ENCODE results near the gene PLN. TPM values are rescaled to one million over a fixed set of nuclear protein-coding genes. Genes with fewer than 3 reads are reported as not detected.

Gene PLN
- total RNA-seq: 1 to 10 TPM; 2.9 to 5.7 (median 4.6) TPM

DNA sequence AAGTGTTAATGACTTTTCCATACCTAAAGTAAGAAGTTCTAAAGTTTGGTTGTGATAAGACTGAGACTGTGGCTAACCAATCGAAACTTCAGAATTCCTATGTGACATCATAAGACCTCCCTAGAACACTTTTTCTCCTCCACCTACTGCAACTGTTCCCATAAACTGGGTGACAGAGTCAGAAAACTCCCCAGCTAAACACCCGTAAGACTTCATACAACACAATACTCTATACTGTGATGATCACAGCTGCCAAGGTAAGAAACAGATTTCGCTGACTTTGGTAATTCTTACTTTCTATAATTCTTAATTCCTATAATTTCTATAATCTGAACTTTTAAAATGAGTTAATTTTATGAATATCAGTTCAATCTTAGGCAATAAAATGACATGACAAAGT is at the start of gene PLN:
TSS of gene PLN (plus strand) at position 161 of the 400 bp plus-strand sequence. CDS start 10,626 bp downstream, outside the sequence.
- no peak for TF ChIP-seq POLR2AphosphoS5 (IDR thresholded peaks at IDR 0.05)
- TF ChIP-seq, protein P1, sequence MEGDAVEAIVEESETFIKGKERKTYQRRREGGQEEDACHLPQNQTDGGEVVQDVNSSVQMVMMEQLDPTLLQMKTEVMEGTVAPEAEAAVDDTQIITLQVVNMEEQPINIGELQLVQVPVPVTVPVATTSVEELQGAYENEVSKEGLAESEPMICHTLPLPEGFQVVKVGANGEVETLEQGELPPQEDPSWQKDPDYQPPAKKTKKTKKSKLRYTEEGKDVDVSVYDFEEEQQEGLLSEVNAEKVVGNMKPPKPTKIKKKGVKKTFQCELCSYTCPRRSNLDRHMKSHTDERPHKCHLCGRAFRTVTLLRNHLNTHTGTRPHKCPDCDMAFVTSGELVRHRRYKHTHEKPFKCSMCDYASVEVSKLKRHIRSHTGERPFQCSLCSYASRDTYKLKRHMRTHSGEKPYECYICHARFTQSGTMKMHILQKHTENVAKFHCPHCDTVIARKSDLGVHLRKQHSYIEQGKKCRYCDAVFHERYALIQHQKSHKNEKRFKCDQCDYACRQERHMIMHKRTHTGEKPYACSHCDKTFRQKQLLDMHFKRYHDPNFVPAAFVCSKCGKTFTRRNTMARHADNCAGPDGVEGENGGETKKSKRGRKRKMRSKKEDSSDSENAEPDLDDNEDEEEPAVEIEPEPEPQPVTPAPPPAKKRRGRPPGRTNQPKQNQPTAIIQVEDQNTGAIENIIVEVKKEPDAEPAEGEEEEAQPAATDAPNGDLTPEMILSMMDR (IDR thresholded peaks at IDR 0.05): no peak
- DNase-seq (ENCODE audit: low spot score in 2 of 2): no peak
- no peak within 1 kb of the TSS for H3K4me3 ChIP-seq
- no peaks in the 10 kb centered on the region for H3K36me3 ChIP-seq
- intact Hi-C loops (cut with DNase I; ENCODE audit: low total_unique reads): no loop called here
- no peak within 1 kb of the TSS for H3K27ac ChIP-seq
- no peaks in the 10 kb centered on the region for H3K4me1 ChIP-seq
- no peaks in the 10 kb centered on the region for H3K9me3 ChIP-seq
- H3K27me3 ChIP-seq: no peaks in the 10 kb centered on the region

DNA sequence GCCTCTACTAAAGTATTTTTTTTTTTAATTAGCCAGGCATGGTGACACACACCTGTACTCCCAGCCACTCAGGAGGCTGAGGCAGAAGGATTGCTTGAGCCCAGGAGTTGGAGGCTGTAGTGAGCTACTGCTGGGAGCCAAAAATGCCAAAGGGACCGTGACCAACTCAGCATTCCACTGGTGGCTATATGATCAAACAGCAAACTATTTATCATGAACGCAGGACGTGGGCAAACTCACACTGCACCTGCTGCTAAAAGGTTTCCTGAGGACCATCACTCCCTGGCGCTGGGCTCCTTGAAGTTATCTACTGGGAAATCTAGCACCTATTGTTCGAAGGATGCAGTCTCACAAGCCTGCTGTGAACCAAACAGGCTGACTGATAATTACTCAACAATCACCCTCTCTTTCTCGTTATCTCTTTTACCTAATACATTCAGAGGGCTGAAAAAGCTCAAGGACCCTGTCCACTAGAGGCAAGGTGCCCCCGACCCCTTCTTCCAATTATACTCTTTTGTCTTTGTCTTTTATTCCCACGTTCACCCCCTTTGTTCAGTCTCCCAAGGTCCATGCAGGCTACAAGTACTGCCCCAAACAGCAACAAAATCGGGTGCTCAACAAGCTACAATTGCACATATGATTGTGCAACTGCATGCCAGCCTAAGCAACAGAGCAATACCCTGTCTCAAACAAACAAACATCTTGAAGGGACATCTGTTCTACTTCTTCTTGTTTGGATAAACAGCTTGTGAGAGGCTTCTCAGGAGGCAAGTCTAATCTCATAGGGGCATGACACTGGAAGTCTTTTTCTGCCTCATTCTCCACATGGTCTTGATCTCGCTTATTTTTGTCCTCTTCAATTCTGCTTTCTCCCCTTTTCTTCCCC is 47.7 kb upstream of the PLN start:
- no peaks in the 10 kb centered on the region for H3K27me3 ChIP-seq
- H3K4me1 ChIP-seq: no peaks in the 10 kb centered on the region
- no peaks in the 10 kb centered on the region for H3K9me3 ChIP-seq
- DNase-seq (ENCODE audit: low spot score in 2 of 2): no peak
- H3K4me3 ChIP-seq: no peak overlapping the region
- TF ChIP-seq, protein P1 (IDR thresholded peaks at IDR 0.05): no peak
- no peak for TF ChIP-seq POLR2A (IDR thresholded peaks at IDR 0.05)
- no peak for TF ChIP-seq POLR2AphosphoS5 (IDR thresholded peaks at IDR 0.05)
- intact Hi-C loops (cut with DNase I; ENCODE audit: low total_unique reads): no loop called here
- H3K36me3 ChIP-seq: no peaks in the 10 kb centered on the region
- no peak overlapping the region for H3K27ac ChIP-seq

DNA sequence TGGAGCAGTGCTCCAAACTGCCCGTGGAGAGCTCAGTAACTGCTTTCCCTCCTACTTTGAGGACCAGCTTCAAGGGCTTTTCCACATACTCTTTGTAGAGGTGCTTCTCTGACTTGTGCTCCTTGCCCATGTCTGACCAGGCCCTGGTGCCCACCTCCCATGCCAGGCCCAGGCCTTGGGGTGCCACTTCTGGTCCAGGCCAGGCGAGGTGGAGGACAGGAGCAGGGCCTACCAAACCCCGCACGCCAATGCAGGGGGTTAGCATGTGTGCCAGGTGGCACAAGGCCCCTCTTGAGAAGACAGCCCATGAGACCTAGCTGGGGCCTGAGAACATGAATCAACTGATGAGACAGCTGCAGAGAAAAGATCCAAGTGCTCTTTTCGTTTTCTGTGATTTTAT is 47.0 kb upstream of the PLN start:
- intact Hi-C loops (cut with DNase I; ENCODE audit: low total_unique reads): no loop called here
- TF ChIP-seq, protein P1 (IDR thresholded peaks at IDR 0.05): no peak
- no peak for TF ChIP-seq POLR2A (IDR thresholded peaks at IDR 0.05)
- no peak for TF ChIP-seq POLR2AphosphoS5 (IDR thresholded peaks at IDR 0.05)
- no peak overlapping the region for H3K27ac ChIP-seq

DNA sequence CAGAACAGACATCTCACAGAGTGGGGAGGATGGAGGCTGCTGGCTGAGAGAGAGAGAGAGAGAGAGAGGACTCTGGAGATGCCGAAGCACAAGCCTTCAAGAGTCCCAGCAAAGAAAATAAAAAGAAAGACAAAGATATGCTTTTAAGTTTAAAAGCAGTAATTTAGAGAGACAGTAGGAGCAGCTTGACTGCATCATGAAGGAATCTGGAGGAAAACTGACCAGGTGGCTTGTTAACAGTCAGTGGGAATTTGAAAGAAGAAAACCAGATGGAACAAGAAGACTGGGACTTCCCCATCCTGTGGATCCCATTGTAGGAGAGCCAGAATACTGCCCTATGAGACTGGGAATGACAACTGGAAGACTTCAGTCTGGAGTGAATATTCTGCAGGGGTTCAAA is 46.3 kb upstream of the PLN start:
- intact Hi-C loops (cut with DNase I; ENCODE audit: low total_unique reads): no loop called here
- Histone ChIP-seq H3K36me3 (no peaks in the 10 kb centered on the region), H3K4me1 (no peaks in the 10 kb centered on the region), H3K9me3 (no peaks in the 10 kb centered on the region), H3K4me3 (no peak overlapping the region), H3K27ac (no peak overlapping the region), H3K27me3 (no peaks in the 10 kb centered on the region)
- TF ChIP-seq POLR2A (IDR thresholded peaks at IDR 0.05): no peak
- TF ChIP-seq, protein P1 (IDR thresholded peaks at IDR 0.05): no peak
- no peak for TF ChIP-seq POLR2AphosphoS5 (IDR thresholded peaks at IDR 0.05)
- no peak for DNase-seq (ENCODE audit: low spot score in 2 of 2)

More for the DNA sequence above, 47.0 kb upstream of the PLN start:
- no peaks in the 10 kb centered on the region for H3K36me3 ChIP-seq
- H3K27me3 ChIP-seq: no peaks in the 10 kb centered on the region
- DNase-seq (ENCODE audit: low spot score in 2 of 2): no peak
- H3K4me1 ChIP-seq: no peaks in the 10 kb centered on the region
- H3K9me3 ChIP-seq: no peaks in the 10 kb centered on the region
- H3K4me3 ChIP-seq: no peak overlapping the region

DNA sequence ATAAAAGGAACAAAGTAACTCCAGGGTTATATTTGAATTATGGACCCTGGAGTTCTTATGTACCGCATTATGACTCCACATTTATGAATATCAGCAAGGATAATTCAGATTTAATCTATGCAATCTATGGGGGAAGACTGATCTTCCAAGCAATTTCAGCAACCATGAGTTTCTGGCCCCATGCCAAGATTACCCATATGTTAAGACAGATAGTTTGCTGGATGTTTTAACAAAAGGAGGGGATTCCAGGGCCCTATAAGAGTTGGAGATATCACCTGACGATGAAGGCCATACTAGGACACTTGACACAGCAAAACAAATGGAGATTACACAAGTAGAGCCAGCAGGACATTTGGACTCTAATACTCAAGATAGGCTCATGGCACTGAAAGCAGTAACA is 45.9 kb upstream of the PLN start:
- Histone ChIP-seq H3K9me3 (no peaks in the 10 kb centered on the region), H3K27ac (no peak overlapping the region), H3K36me3 (no peaks in the 10 kb centered on the region), H3K4me1 (no peaks in the 10 kb centered on the region), H3K27me3 (no peaks in the 10 kb centered on the region), H3K4me3 (no peak overlapping the region)
- TF ChIP-seq POLR2AphosphoS5 (IDR thresholded peaks at IDR 0.05) (no peak), POLR2A (IDR thresholded peaks at IDR 0.05) (no peak)
- TF ChIP-seq, protein P1 (IDR thresholded peaks at IDR 0.05): no peak
- intact Hi-C loops (cut with DNase I; ENCODE audit: low total_unique reads): no loop called here
- no peak for DNase-seq (ENCODE audit: low spot score in 2 of 2)
